Activated CD4-positive, alpha-beta T cell treated with anti-CD3 and anti-CD28 coated beads for 4 hours (primary cell): ENCODE results near the gene ACTR1B.
"Not testable (repeated sequence)": the region's sequence is repeated elsewhere in the genome, so short reads cannot be mapped to it uniquely, and the experiment has no call there.

ENCODE experiments used
- DNase-seq, 2 donors: peaks; one replicate each; pipeline ENCODE4 v3.0.0-alpha.2; 2020

ACTR1B gene

GRCh38 chr2:97608745-97609144, 55.1 kb downstream of the ACTR1B start:
- DNase-seq = not testable (repeated sequence)
